ENCODE results near the gene NR6A1.

DNA sequence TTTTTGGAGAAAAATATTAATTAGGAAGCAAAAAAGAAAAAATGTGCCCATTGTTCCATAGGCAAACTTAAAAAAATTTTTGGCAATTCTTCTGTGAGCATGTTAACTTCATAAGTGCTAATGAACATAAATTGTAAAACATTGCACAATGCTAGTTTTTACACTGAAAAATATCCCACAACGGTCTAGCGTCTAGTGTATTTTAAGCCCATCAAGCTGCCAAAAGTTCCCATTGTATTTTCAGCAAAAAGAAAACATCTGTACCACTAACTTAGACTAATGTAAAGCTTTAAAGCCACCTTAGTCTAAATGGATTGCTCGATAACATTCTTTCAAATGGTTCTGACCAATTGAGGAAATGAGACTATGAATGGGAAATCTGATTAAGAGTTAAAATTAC is 2.8 kb downstream of the NR6A1 start:
- TF ChIP-seq JUN (CRISPR knock-in tag; IDR thresholded peaks at IDR 0.05) (no peak), USF2 (CRISPR knock-in tag; IDR thresholded peaks at IDR 0.05) (no peak), CREB1 (CRISPR knock-in tag; IDR thresholded peaks at IDR 0.05) (no peak), CTCF (IDR thresholded peaks at IDR 0.05) (no peak), KAT7 (CRISPR knock-in tag; IDR thresholded peaks at IDR 0.05; ENCODE audit: borderline replicate concordance) (no peak)

All from WTC11 (cell line).